HG03558 (cell line): ENCODE measurements around the gene RFTN1.

Source experiments
- ATAC-seq: cut with Tn5 transposase; IDR thresholded peaks from one replicate; pipeline ENCODE4 v1.9.1; 2021; ENCODE audit warnings: moderate number of reproducible peaks; ENCODE audit not compliant: unreplicated experiment; ENCODE audit errors: extremely low read depth

The RFTN1 gene

DNA sequence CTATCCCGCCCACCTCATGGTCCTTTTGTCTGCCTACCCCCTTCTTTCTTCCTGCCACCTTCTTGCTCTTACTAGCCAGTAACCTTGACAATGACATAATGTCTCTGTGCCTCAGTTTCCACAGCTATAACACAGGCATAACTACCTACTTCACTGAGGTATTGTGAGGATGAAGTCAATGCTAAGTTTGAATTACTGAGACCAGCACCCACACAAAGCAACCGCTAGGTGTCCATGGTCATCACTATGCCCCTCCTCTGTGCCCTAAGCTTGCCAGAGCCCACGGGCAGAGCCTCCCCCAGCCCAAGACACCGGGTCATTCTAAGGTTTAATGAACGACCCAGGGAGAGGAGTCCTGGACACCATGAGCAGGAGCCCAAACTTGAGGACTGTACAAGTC, 146.9 kb downstream of the RFTN1 start:
- no peak for ATAC-seq

DNA sequence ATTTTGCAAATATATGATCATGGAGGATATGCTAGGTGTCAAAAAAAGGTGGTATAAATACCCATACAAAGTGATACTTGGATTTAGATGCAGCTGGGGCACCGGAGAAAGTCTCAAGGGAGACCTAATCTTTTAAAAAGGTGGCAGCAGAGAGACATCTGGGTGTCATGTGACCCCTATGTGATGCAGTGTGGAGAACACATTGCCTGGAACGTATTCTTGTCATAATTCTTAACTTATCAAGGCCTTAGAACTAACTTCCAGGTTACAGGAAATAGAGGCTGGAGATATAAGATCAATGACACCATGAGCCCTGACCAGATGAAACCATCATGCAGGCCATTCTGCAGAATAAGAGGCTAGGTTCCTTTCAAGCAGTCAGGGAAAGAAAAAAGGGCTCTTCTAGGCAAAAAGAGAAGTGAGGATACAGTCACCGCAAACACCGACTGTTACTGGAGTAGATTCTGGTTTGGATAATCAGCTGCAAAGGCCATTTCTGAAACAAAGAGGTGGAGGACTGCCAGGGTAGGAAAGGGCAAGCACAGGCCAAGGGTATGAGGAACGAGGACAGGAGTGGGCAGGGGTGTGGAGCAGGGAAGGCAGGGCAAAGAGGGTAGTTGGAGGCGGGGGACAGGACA, 147.9 kb downstream of the RFTN1 start:
- no peak for ATAC-seq

DNA sequence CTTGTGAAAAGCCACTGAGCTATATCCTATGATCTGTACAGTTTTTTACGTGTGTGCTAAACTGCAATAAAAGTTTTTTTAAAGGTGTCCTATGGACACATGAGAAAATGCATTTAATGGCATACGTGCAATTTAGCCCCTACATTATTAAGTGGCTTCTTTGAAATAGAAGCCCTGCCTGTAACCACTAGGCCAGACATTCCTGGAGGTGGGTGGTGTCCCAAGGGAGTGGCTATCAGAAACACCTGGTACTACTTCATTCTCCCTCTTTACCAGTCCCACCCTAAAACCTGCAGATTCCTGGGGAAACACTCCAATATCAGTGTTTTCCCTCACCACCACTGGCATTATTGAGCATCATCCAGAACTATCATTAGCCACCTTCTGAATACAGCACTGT, 148.5 kb downstream of the RFTN1 start:
- no peak for ATAC-seq

DNA sequence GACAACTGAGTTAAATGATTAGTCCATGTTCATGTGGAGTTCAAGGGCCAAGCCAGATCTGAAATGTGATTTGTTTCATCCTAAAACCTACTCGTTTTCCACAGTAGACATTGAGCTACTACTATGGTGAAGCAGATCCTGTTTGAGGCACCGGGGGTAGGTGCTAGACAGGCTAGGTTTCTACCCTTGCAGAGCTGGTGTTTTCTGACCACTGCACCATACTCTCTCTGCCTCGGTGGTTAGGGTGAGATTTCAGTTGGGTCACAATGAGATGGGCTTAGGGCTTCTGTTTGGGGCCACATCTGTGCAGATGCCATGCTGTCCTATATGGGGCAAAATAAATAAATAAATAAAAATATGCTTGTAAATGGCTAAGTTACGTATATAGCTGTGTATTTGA, 149.2 kb downstream of the RFTN1 start:
- ATAC-seq = no peak

DNA sequence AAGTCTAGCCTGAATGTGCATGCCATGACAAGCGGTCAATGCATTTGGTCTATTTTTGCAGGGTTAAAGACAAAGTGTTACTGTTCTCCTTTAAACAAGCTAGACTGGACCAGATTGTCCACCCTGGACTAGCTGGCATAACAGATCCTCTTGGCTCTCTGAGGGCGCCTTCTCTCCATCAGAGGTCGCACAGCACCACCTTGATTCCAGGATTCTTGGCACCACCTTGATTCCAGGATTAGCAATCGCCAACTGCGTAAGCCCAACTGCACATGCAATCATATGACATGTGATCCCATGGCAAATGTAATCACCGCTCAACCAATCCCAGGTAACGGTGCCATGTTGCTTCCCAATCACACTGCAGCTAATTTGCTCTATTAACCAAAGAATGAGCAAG, 149.9 kb downstream of the RFTN1 start:
- ATAC-seq = no peak

DNA sequence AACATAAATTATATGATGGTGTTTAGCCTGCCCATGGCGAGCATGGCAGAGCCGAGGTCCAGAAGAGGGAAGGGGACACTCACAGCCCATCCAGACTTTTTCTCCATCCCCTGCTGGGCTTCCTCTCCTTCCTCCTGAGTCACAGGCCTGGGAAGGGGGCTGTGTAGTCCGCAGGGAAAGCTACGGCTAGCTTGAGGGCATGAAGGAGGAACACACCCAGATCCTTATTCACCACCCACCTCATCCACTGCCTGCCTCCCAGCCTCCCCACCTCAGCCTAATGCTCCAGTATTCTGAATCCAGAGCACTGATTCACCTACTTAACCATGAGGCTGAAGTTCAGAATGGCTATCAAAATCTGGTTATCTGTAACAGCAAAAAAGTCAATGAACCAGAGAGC, 150.7 kb downstream of the RFTN1 start:
- no peak for ATAC-seq

DNA sequence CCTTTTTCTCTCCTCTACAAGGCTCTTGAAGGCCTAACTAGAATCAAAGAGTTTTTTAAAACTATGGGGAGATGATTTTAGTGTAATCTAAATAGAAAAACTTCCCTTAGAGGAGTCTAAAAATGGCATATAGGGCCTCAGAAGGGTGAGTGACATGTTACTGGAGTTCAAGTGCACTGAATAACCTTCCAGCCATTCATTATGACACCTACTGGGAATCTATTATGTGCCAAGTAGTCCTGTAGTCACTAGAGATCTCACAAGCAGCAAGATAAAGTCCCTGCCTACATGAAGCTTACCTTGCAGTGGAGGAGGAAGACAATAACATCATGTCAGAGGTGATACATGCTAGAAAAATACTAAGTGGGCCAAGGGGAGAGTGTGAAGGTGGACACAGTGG, 152.4 kb downstream of the RFTN1 start:
- ATAC-seq = no peak

DNA sequence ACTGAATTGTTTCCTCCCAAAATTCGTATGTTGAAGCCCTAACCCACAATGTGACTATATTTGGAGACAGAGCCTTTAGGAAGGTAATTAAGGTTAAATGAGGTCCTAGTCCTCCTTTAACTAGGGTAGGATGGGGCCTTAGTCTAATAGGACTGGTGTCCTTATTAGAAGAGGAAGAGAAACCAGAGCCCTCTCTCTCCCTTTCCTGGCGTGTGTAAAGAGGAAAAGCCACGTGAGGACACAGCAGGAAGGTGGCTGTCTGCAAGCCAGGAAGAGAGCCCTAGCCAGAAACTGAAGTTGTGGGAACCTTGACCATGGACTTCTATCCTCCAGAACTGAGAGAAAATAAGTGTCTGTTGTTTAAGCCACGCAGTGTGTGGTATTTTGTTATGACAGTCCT, 154.2 kb downstream of the RFTN1 start:
- no peak for ATAC-seq

DNA sequence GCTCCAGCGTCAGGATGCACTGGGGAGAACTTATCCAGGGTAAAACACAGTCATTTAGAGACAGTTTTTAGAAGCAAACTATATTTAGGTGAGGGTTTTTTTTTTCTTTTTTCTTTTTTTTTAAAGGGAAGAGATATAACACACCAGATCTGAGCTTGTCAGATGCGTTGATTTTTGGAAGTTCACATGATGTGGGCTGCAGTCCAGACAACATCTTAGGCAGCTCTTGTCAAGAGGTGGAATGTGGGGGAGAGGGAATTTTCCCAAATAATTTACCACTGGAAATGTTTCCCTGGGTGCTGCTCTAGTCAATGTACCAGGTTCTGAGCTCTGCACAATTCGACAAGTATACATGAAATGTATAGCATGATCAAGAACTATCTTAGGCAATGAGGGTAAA, 155.2 kb downstream of the RFTN1 start:
- no peak for ATAC-seq

DNA sequence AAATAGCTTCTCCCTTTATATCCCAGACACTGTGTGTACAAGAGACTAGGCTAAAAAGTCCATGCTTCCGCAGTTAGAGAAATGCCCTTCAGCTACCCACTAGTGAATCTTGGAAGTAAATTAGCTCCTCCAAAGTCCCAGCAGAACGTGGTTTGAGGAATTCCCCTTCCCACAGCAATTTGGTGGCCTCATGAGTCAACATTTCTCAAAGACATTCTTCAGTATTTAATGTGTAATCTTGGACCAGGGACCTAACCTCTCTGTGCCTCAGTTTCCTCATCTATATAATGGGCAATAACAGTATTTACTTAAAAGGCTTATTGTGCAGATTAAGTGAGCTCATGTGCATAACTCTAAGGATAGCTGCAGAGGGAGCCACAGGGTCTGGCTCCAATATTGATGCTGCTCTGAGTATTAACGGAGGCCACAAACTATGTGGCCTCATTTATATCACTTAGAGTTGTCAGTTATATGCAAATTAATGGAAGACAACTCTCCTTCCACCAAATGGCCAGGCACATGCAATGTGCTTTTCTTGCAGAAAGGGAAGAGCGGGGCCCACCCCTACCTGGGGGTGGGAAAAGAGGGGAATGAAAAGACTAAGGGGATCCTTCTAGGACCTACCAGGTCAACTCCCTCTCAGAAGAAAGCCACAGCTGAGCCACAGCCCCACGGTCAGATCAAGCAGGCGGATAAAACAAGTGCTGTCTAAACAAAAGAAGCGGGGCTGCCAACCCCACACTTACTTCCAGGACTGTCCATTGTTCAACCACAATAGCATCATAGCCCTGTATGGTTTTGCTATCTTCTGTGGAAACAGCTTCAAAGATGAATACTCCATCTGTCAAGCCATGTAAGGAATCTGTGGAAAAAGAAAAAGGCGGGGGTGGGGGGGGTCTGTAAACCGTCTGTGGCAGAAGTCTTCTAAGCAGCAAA, 156.0 kb downstream of the RFTN1 start:
- ATAC-seq = no peak

DNA sequence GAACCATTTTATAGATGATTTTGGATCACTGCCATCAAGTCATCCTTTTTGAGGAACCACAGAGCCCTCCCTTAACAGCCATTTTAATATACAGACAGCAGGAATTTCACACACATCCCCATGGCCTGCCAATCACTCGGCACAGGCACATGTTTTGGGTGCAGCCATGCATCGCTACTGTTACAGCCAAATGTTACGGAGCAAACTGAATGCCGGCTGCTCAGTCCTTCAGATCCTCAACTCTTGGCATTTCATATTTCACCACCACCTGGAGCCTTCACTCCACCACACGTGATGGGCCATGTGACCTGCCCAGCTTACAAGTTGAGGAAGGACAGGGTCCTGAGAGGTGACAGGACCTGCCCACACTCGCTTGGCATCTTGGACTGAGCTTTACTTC, 157.7 kb downstream of the RFTN1 start:
- no peak for ATAC-seq

DNA sequence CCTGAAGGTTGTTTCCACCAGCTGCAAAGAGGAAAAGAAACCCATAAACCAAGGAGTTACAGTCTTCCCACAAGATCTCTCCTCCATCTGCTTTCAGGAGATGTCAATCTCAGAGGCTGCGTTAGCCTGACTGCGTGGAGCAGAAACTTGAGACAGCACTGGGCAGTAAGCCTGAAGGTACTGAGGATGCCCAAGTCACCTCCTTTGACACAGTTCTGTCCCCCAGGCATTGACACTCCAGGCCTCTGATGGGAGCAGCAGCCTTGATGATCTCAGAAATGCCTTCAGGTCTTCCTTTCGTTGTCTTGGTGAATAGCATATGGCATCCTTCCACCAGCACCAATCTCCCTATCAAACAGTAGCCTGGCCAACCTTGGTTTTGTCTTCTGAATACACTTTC, 159.2 kb downstream of the RFTN1 start:
- ATAC-seq = no peak

DNA sequence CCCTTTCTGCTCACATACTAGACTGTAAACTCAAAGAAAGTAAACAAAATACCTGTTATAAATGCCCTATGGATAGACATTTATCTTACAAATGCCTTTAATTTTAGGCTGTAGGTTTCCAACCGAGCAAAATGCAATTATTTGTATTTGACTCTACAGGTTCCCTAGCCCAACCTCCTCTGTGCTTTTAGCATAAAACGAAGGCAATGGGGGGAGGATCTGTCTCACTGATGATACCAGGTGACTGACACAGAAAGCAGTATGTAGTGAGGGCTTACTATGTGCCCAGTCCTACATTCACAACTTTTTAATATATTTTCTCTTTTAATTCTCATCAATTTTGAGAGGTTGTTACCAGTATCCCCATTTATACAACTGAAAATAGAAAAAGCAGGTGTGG, 161.1 kb downstream of the RFTN1 start:
- ATAC-seq = no peak

DNA sequence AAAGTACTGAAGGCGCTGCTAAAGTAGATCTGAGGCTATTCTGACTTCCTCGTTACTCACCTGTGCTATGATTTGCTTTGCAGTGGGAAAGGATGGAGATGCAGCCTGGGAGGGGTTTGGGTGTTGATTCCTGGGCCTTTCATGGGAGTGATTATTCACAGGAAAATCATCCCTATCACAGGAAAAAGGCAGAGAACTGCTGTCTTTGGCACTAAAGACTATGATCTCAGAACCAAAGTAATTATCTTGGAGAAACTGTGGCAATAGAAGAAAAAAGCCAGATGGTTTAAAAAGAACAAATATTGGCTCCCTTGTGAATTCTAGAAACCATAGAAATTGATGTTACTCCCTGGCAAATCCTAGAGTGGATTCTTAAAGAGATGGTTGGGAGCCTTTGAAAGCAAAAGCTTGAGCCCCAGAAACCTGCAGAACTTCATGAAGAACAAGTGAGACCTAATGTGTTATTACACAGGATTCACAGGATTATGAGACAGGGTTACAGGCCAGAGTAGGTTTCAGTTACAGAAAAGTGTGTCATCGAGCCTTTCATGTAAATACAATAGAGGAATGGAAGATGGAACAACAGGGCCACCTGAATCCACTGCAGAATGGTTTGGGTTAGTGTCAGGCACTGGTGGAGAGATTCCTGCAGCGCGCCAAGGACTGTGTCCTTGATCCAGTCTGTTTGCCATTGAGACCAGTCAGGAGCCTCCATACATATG, 162.7 kb downstream of the RFTN1 start:
- no peak for ATAC-seq

DNA sequence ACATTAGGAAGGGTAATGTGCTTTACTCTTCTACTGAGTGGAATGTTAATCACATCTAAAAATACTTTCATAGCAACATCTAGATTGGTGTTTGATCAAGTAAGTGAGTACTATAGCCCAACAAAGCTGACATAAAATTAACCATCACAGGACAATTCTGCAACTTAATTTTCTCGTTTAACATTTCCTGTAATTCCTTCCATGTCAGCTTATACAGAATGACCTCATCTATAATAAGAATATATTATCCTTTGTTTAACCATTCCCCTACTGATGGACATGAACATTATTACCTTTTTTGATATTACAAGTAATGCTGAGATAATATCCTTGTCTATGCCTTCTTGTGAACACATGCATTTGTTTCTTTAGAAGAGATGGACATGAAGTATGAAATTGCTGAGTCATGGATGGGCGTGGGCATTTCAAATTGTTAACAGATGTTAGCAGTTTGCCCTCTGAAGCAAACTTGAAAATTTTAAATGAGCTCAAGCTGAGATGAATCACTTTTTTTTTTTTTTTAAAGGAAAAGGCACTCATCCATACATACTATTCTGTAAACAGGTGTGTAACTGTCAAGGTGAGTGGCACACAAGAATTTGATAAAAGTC, 163.4 kb downstream of the RFTN1 start:
- no peak for ATAC-seq

DNA sequence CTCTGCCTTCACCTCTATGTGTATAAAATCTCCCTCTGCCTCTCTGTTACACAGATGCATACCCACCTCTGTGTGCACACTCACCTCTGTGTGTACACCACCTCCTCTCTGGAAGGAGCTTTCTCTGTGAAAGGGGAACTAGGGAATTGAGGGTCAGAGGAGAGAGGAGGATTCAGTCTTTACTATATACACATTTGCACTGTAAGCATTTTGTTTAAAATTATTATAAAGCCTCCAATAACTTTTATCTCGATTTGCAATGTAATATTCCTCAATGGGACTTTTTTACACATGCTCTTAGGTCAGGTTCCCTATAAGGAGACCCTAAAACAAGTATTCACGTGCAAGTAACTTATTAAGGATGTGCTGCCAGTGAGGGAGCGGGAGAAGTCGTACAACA, 166.0 kb downstream of the RFTN1 start:
- no peak for ATAC-seq

DNA sequence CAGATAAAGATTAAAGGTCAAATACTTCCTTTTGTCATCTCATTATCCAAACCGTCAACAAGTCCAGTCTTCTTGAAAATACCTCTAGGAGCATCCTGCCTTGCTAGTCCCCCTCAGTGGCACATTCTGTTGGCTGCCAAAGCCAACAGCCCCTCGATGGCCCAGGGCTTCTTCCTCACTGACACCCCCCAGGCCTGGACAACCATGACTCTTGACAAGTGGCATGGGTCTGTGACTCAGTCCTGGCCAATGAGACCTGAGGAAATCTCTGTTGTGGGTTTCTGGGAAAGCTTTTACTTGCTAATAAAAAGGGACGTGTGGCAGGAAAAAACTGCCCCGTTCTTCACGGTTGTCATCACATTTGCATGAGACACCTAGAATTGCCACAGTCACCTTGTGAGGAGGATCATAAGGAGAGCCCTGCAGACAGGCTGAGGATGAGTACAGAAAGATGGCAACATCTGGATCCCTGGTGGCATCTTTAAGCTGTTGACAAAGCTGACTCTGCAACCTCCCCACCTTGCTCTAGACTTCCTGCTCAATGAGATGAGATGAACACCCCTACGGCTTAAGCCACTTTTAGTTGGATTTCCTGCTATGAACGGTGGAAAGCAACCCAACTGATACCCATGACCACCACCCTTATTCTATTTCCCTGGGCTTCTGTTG, 167.0 kb downstream of the RFTN1 start:
- ATAC-seq = no peak

DNA sequence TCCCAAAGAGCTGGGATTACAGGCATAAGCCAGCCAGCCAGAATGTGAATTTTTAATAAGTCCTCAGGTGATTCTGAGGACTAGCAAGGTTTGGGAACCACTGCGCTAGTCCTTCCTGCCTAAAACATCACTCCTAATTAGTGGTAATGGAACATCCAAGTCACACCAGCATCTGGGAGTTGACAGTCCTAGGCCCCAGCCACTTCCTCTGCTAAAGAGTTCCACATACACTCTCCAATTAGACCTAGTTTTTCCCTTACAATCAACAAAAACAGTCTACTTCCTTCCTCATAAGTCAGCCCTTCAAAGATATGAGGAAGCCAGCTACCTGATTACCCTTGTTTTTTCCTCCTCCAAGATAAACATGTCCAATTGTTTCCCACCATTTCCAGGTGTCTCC, 170.4 kb downstream of the RFTN1 start:
- no peak for ATAC-seq

DNA sequence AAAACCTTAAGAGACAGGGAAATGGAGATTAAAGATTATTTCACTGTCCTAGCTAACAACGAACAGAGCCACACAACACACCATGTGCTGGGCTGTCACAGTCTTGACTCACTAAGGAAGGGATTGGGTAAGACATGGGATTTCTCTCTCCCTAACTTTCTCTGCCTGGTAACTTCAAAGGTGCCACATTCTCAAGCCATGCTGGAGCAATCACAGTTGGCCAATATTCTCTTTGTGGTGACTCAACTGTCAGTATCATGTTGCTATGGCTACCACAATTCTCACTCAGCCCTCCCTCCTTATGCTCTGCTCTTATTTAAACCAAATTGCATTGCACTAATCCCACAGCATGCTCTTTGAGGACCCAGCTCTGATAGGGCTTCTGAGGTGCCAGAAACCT, 174.5 kb downstream of the RFTN1 start:
- ATAC-seq = no peak

DNA sequence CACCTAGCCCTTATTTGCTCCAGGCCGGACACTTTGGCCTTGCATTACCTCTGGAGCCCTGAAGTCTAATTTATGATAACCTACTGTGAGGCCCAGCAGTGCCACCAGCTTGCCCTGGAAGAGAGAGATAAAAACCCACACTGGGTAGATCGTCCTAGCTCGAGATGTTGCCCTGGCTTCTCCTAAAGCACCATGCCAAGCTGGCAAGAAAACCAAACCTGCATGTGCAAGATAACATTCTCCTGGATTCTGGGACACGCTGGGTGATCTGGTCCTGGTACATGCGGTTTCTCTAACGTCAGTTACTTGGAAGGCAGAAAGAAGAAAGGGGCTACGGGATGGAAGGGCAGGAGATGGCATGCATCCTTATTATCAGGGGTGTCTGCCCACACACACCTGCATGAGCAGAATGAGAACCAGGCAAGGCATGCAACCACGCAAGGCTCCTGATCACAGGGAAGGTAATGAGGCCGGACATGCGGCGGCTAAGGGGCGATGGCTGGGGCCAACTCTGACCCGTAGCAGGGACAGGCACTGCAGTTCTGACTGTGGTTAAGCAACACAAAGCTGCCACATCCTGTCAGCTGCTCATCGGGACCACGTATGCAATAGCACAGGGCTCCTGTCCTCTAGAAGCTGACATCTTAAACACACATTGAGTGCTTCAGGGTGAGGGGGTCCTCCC, 175.5 kb downstream of the RFTN1 start:
- ATAC-seq = peak; percentile 52
